C1 segment of cervical spinal cord (tissue), 14 donors: ENCODE results near the gene ORM1.
"Not testable (repeated sequence)": the region's sequence is repeated elsewhere in the genome, so short reads cannot be mapped to it uniquely, and the experiment has no call there.

Source experiments
- DNase-seq, 14 donors: peaks; one replicate each; lab custom pipeline; 2025; lab: John Stamatoyannopoulos, UW

The ORM1 gene

DNA sequence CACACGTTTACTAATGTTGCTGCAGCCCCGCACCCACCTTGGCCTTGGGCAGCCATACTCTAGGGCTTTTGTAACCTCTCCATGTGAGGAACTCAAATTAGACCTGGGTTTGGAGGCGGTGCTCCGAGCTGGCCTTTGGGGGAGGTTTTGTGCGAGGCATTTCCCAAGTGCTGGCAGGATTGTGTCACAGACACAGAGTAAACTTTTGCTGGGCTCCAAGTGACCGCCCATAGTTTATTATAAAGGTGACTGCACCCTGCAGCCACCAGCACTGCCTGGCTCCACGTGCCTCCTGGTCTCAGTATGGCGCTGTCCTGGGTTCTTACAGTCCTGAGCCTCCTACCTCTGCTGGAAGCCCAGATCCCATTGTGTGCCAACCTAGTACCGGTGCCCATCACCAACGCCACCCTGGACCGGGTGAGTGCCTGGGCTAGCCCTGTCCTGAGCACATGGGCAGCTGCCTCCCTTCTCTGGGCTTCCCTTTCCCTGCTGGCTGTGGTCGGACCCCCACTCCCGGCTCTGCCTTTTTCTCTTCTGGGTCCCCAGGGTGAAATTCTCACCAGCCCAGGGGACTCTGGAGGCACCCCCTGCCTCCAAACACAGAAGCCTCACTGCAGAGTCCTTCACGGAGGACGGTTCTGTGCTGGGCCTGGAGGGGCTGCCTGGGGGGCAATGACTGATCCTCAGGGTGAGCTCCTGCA lies at the start of gene ORM1:
TSS of gene ORM1 (plus strand) at position 268 of the 701 bp plus-strand sequence. CDS start at position 304, 36 bp downstream.
- DNase-seq, result not testable (repeated sequence)

DNA sequence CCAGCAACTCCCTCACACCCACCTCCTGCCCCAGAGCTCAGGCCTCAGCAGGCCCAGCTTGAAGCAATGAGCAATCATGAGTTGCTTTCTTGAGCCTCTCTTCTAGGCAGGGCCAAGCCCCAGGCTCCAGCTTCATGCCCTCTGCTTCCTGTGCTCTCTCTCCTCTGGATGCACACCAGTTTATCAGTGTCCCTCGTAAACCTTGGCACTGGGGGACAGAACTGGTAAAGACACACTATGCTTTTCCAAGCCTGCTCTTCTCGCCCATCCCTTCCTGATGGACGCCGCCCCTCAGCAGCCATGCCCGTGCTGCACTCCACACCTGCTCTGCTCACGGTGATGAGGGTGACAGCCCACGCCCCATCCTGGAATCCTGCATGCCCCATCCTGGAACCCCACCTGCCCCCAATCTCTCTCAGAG lies 49.4 kb upstream of the ORM1 start:
- DNase-seq, result no peak

DNA sequence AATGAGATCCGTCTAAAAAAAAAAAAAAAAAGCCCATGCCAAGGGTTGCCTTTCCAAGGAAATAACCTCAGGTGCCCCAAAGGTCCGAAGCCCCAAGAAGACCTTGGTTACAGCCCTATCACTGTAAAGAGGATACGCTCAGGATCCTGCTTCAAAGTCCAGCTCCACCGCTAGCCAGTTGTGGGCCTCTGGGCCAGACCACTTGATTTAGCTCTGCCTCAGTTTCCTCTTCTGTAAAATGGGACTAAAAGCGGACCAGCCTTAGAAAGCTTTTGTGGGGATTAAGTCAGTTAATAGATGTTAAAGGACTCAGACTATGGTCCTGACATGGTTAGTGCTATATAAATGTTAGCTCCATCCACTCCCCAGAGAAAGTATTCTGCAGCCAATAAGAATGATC lies 48.7 kb upstream of the ORM1 start:
- DNase-seq, result no peak

DNA sequence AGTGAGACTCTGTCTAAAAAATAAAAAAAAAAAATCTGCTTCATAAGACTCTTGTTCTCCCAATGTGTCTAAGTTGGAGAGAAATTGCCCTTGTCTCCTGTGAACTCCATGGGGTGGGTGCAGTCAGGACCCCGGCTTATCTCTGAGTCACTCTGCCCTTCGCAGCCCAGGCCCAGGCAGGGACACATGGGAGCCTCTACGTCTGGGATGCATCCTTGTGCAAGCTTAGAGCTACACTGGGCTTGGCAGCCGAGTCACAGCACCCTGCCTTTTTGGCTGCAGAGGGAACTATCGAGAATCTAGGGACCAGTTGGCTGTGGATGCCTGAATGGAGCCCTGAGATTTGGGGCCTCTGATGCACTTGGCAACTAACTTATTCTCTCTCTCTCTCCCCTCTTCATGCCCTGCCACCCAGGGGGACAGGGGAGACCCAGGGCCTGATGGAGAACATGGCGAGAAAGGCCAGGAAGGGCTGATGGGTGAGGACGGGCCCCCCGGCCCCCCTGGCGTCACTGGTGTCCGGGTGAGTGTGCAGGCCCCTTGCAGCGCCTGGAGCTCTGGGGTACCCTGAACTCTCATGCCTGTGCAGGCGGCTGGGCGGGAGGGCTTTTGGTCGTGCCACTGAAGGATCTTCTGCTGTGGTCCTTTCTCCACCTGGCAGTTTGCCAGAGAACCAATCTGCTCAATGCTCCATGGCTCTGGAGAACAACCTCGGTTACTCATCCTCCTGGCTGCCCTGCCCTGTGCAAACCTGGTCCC lies 47.5 kb upstream of the ORM1 start:
- DNase-seq, result peak in 1 of 14 donors; percentile 60

DNA sequence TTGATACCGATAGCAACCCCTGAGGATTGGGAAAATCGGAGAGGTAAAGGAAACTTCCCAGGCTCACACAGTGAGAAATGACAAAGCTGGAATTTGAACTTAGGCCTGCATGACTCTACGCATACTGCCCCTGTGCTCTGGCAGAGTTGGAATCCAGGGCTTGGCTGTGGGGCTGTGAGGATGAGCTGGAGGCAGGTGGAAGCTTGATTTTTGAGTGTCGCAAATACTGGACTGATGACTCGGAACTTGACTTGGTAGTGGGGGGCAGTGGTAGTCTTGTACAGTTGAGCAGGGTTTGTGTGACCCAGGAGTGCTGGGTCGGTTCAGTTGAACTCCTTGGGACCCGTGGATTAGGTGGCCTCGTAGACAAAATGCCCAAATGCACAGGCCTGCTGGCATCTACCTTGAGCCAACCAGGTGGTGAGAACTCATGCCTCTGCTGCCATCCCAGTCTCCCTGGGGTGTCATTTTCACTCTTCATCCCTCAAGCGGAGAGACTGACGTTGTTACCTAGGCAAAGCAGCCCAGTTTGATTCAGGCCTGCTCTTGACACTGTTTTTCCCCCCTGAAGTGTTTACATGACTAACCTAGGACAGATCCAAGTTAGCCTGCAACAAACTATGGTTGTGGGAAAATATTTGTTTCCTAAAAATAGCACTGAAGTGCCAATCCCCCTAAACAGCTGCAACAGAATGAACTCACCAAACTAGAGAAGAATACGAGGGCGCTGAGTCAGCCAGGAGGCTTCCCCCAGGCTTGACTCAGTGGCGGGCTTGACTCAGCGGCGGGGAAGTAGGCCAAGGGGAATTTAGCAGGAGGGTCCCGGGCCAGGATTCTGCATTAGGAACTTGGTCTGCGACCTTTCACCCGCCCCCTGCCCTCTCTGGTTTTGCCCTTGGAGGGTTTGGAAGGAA lies 45.7 kb upstream of the ORM1 start:
- no peak for DNase-seq

DNA sequence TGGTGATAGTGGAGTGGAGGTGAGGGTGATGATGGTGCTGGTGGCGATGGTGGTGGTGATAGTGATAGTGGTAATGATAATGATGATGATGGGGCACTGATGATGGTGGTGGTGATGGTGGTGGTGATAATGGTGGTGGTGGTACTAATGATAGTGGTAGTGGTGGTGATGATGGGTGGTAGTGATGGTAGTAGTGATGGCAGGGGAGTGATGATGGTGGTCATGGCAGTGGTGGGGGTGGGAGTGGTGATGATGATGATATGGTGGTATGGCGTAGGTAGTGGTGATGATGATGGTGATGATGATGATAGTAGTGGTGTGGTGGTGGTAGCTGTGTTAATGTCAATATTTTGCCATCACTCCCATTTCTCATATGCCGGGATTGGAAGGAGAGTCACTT lies 44.5 kb upstream of the ORM1 start:
- DNase-seq, result no peak

DNA sequence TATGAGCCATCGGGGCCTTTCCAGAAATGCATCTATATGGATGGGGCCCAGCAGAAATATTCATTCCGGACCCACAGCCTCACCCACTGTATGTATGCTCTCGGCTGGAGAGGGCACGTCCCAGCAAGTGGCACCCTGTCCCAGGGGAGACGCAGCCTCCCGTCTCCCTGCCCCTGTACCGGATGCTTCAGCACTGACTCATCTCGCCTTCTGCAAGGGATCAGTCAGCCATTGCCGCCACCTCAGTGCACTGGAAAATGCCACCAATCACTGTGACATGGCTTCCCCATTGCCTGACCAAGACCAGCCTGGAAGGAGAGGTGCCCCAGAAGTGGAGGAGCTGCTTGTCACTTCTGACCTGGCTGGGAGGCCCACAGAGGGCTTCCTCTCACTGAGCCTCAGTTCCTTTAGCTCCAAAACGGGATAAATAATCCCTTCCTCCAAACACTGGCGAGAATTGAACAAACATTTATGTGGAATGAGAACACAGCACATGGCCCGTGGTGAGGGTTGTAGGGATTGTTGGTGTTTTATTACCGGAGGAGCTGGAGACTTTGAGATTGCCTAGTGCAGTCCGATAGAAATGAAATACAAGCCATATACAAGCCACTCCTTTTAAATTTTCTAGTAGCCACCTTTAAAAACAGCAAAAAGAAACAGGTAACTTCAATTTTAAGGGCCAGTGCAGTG lies 43.9 kb upstream of the ORM1 start:
- no peak for DNase-seq

DNA sequence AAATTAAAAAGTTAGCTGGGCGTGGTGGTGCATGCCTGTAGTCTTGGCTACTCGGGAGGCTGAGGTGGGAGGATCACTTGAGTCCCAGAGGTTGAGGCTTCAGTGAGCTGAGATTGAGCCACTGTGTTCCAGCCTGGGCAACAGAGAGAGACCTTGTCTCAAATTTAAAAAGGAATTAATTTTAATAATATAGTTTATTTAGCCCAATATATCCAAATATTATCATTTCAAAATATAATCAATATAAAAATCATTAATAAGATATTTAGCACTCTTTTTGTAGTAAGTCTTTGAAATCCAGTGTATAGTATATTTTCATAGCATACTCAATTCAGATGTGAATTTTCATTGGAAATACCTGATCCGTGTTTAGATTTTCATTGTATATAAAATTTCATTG lies 43.2 kb upstream of the ORM1 start:
- no peak for DNase-seq

DNA sequence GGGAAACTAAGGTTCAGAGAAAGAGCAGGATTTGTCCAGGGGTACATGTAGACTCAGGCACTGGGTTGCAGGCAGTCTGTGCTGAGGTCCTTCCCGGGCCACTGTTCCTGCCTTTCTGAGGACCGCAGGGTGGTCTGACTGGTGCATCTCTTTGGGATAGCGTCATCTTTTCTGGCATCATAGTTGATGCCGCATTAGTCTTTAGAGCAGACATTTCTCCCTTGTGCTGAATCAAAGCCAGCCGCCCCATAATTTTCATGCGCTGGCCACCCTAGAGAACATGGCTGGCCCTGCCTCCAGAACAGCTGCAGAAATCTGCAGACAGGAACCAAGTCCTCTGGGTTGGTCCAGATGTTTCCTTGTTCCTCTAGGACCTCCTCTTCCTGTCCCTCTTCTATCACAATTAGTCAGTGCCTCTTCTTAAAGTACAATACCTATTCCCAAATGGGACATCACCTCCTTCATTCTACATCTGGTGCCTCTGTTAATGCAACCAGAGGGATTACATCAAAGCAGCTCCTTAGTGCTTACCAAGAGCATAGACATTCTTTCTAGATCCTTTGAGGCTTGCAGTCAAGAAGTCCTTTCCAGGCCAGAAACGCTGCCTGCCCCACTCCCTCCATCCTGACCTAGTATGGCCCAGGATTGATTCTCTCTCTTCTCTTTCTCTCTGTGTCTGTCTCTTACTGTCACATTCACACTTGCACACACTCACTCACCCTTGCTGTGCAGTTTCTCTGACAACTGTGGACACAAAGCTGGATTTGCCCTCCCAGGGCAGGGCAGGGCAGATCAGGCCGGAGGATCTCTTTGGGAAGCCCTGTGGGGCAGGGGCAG lies 42.0 kb upstream of the ORM1 start:
- DNase-seq, result no peak

DNA sequence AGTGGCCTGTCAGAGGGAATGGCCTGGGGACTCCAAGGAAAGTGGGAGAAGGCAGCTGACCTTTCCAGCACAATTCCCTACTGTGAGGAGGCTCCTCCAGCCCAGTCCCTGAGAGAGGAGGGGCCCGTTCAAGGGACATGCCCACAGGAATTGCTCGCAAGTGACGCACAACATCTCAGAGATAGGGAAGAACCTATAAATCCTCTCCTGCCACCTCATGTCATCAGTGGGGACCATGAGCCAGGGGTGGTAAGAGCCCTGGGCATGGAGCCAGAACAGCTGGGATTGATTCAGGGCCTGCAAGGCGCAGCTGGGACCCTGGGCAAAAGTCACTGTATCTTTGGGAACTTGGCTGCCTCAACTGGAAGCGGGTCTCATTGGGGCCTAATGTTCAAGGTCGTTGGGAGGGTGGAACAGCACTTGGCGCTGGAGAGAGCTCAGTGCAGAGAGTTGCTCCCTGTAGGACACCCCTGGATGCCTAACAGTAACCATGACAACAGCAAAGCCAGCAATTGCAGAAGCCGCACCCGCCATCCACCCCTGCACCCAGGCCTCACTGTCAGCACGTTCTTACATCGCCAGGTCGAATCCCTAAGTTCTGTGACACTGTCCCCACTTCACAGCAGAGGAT lies 41.3 kb upstream of the ORM1 start:
- DNase-seq, result no peak

DNA sequence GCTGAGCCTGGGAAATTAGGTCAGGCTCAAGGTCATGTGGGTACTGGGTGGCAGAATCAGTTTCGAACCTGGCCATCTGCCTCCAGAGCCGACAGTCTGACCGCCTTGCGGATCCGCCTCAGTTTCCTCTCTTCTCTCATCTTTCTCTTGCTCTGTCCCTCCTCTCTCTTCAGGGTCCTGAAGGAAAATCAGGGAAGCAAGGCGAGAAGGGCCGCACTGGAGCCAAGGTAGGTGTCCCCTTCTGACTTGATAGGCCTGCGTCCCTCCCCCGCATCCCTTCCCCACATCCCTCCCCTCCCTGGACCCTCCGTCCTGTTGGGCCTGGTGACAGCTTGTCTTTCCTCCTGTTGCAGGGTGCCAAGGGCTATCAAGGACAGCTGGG lies 40.8 kb upstream of the ORM1 start:
- DNase-seq, result no peak

DNA sequence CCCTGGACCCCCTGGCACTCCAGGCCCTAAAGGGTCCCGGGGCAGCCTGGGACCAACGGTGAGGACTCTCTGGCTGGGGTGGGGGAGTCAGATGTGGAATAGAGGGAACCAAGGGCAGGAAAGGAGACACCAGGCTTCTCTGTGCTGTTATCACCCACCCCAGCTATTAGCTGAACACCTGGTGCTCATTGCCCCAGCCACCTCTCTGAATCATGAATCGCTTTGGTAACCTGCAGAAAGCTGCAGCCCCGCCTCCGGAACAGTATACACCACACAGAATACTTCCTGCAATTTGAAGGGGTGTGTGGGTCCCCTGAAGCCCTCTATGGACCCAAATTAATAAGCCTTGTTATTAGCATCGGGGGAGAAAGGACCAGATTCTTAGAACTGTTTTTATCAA lies 40.4 kb upstream of the ORM1 start:
- no peak for DNase-seq

DNA sequence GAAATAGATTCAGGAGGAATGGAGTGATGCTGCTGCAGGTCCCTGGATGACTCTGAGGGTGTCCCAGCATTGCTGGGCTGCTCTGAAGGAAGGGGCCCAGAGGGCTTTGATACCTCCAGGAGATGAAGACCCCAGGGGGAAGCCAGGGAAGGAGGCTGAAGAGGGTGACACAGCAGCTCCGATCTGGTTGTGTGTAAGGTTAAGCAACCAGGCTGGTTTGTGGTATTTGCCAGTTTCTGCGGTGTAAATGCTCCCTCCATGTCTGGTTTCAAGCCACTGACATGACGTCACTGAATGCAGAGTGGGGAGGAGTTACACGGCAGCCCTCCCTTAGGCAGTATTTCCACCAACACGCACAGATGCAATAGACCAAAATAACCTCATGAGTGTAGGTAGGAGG lies 40.0 kb upstream of the ORM1 start:
- no peak for DNase-seq

DNA sequence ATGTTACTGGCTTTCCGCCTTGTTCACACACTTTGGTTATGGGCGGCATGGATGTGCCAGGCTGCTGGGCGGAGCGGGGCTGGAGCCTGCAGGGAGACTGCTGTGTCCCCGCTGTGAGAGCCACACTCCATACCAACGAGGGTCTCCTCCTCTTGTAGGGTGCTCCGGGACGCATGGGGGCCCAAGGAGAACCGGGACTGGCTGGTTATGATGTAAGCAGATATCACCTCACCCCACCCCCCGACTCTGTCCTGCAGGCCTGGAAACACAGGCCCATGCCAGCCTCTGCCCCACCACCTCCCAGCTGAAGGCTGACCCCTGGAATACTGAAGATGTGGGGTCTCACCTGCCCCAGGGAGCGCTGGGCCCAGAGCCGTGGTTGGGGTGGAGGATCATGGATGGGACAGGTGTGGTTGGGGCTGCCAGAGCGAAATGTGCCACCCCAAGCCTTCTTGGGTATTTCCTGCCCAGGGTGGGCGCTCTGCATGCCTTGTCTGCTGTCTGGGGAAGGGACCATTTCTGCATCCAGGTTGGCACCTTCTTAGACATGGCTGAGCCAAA lies 39.3 kb upstream of the ORM1 start:
- no peak for DNase-seq

DNA sequence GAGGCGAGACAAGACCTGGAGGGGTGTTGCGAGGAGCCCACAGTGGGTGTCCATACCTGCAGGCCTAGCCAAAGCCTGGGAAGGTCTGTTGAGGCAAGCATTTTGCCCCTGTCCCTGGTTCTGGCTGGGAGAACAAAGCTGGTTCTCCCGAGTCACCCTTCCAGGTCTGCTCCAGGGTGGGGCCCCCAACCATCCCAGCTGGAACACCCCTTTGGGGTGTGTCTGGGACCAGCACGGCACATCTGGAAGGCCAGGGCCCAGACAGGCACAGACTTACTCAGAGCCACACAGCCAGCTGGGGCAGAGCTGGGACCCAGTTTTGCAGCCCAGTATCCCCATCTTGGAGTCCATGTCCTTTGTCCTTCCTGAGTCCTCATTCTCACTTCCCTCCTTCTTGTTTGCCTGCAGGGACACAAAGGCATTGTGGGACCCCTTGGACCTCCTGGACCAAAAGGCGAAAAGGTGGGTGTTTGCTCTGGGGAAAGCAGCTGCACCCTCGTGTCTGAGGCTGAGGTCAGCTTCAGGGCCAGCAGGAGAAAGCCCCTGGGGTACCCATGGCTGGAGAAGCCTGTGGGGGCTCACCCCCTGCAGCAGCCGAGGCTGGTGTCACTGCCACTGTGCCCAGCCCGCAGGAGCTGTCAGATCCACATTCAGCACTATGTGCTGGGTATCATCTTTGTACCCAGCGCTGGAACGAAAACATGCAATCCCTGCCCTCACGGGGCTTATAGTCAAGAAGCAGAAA lies 38.4 kb upstream of the ORM1 start:
- DNase-seq, result no peak

DNA sequence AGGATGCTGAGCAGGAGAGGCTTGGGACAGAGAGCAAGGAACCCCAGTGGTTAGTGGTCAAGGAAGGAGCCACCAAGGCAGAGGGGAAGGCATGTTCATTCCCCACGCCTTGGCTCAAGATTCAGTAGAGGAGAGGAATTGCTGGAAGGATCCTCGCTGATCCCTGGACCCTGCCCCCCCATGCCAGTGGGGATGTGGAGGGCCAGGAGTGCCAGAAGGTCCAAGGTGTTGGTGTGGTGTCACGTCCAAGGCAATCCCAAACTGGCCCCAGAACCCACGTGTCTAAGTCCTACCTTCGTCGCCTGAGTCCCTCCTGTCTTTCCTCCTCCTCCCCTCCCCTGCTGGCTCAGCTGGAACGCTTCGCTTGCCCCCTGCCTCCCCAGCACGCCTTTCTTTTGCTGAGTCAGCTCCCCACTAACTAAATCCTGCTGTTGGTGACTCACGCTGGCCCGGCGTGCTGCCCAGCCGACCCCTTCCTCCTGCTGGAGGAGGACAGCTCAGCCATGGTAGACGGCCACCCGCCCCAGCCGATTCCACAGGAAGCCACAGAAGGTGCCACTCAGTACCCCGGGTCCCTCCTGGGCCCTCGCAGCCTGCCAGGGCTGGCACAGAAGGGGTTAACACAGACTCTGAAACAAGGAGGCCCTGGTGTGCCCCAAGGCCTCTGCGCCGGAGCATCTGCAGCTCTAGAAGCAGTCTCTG lies 37.6 kb upstream of the ORM1 start:
- DNase-seq, result no peak

DNA sequence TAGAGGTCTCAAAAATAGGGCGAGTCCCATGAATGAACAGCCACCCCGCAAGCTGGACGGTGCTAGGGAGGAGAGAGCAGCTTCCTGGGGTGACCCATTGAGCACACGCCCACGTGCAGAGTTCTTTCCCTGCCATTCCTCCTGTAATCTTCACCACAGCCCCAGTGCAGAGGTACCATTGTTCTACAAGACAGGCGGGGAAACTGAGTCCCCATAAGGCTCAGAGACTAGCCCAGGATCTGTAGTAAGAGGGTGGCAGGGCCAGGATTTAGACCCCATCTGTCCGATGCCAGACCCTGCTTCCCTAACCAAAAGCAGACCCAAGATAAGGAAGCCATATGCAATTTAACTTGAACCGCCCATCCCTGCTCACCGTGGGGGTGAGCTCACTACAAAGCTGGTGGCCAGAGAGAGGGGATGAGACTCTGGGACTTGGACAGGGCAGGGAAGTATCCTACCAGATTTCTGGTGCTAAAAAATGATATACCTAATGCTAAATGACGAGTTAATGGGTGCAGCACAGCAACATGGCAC lies 36.7 kb upstream of the ORM1 start:
- no peak for DNase-seq
